MM.1S (cell line): ENCODE data around the gene PIGT.
A peak's percentile ranks its signal among the peaks of the same experiment; 100 is the strongest.
"Not testable (repeated sequence)": the region's sequence is repeated elsewhere in the genome, so short reads cannot be mapped to it uniquely, and the experiment has no call there.

Experiments used
- DNase-seq: peaks from one replicate; pipeline ENCODE4 v3.0.0-alpha.2; 2015
- H2AFZ ChIP-seq: fragments of 300-600 bp; sonication (generic); 2 replicates; pipeline ENCODE4 v1.6.0; 2016; ENCODE audit warnings: antibody characterized with exemption, low read length
- H3F3A ChIP-seq: fragments of 300-600 bp; sonication (generic); 2 replicates; pipeline ENCODE4 v1.6.1; 2016; ENCODE audit warnings: mild to moderate bottlenecking, antibody characterized with exemption, low read length, moderate library complexity, mixed read lengths; ENCODE audit not compliant: insufficient read depth
- H3K27ac ChIP-seq: fragments of 300-600 bp; sonication (generic); 2 replicates; pipeline ENCODE4 v1.5.1; 2016; ENCODE audit warnings: mild to moderate bottlenecking, low read length
- H3K27me3 ChIP-seq: fragments of 300-600 bp; sonication (generic); replicated peaks from 2 replicates; pipeline ENCODE4 v1.6.0; 2016; ENCODE audit warnings: low read length; ENCODE audit not compliant: insufficient read depth
- H3K36me3 ChIP-seq: fragments of 300-600 bp; sonication (generic); replicated peaks from 2 replicates; pipeline ENCODE4 v1.6.1; 2016; ENCODE audit warnings: mild to moderate bottlenecking, low read length, mixed read lengths; ENCODE audit not compliant: insufficient read depth
- H3K4me1 ChIP-seq: fragments of 300-600 bp; sonication (generic); 2 replicates; pipeline ENCODE4 v1.6.1; 2016; ENCODE audit warnings: low read length, mixed read lengths
- H3K4me2 ChIP-seq: fragments of 300-600 bp; sonication (generic); 2 replicates; pipeline ENCODE4 v1.6.0; 2016; ENCODE audit warnings: low read depth, low read length
- H3K4me3 ChIP-seq: fragments of 300-600 bp; sonication (generic); 2 replicates; pipeline ENCODE4 v1.5.1; 2016; ENCODE audit warnings: low read length, mixed read lengths
- H3K79me2 ChIP-seq: fragments of 300-600 bp; sonication (generic); 2 replicates; pipeline ENCODE4 v1.6.1; 2016; ENCODE audit warnings: mixed run types, low read length, mixed read lengths
- H3K9ac ChIP-seq: fragments of 300-600 bp; sonication (generic); 2 replicates; pipeline ENCODE4 v1.6.1; 2016; ENCODE audit warnings: low read length, mixed read lengths
- H3K9me2 ChIP-seq: fragments of 300-600 bp; sonication (generic); replicated peaks from 2 replicates; pipeline ENCODE4 v1.6.1; 2016; ENCODE audit warnings: mild to moderate bottlenecking, low read length, mixed read lengths; ENCODE audit not compliant: insufficient read depth
- H3K9me3 ChIP-seq: fragments of 300-600 bp; sonication (generic); replicated peaks from 2 replicates; pipeline ENCODE4 v1.6.1; 2016; ENCODE audit warnings: mild to moderate bottlenecking, low read length, mixed read lengths; ENCODE audit not compliant: insufficient read depth
- H4K20me1 ChIP-seq: fragments of 300-600 bp; sonication (generic); 2 replicates; pipeline ENCODE4 v1.6.1; 2016; ENCODE audit warnings: mild to moderate bottlenecking, low read length, moderate library complexity, mixed read lengths; ENCODE audit not compliant: insufficient read depth
- CTCF ChIP-seq: fragments of 300-600 bp; sonication (generic); IDR thresholded peaks from 2 replicates; pipeline ENCODE4 v1.5.1; 2016; ENCODE audit warnings: antibody characterized with exemption, low read length, mixed read lengths
- EZH2 ChIP-seq: fragments of 300-600 bp; sonication (generic); optimal IDR thresholded peaks from 2 replicates; pipeline ENCODE3; 2017; ENCODE audit warnings: low read depth, mild to moderate bottlenecking, antibody characterized with exemption, low read length, mixed read lengths
- EZH2phosphoT487 ChIP-seq: fragments of 300-600 bp; sonication (generic); IDR thresholded peaks from 2 replicates; pipeline ENCODE4 v1.6.1; 2018; ENCODE audit warnings: antibody characterized with exemption, low read length

The PIGT gene

DNA sequence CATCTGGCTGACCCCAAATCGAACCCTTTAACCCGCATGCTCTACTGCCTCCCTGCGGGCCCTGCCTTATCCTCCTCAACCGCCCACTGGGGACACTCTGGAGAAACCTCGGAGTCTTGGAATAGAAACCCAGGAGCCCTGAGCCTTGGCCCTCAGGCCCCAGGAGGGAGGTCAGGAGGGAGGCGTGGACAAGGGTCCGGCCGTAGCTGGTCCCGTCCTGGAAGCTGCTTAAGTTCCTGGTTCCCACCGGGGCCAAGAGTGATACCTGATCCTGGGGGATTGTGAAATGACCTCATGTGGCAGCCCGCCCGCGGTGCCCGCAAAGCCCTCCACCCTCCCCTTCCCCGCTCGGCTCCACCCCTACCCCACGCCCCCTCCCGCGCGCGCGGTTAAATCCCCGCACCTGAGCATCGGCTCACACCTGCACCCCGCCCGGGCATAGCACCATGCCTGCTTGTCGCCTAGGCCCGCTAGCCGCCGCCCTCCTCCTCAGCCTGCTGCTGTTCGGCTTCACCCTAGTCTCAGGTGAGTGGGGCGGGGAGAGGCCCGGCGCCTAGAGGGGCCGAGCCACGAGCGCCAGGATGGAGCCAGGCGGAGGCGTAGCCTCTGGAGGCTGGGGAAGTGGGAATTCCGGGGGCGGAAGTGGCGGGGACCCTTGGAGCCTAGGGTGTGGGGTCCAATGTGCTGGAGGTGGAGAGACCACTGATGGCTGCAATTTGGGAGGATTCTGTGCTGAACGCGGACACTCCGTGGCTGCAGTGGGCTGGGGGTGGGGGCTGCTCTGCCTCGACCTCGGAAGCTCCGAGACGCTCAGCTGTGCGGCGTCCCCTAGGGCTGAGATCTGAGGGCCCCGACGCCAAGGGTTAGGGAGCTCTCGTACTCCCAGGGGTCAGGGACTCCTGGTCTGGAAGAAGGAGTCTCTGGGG is 53.7 kb downstream of the PIGT start, which contains the start of gene WFDC2:
WFDC2 (plus strand) TSS at position 418 of the 926 bp plus-strand sequence; CDS start at position 447, 29 bp downstream.
- TF ChIP-seq CTCF (no peak), EZH2 (no peak), EZH2phosphoT487 (no peak)
- H3F3A ChIP-seq: no peaks in the 10 kb centered on the region
- no peaks in the 10 kb centered on the region for H3K79me2 ChIP-seq
- no peaks in the 10 kb centered on the region for H3K9me3 ChIP-seq
- no peaks in the 10 kb centered on the region for H3K27me3 ChIP-seq
- no peak for DNase-seq
- H3K4me1 ChIP-seq: no peaks in the 10 kb centered on the region
- peak within 1 kb of the TSS; percentile 51; the same call in 1 of the 2 replicates for H3K9ac ChIP-seq
- H3K27ac ChIP-seq: no peak within 1 kb of the TSS
- H3K9me2 ChIP-seq: no peaks in the 10 kb centered on the region
- H4K20me1 ChIP-seq: no peaks in the 10 kb centered on the region
- peak within 1 kb of the TSS; percentile 98 for H2AFZ ChIP-seq
- peak within 1 kb of the TSS; percentile 99 for H3K4me2 ChIP-seq
- H3K36me3 ChIP-seq: no peaks in the 10 kb centered on the region
- H3K4me3 ChIP-seq: peak within 1 kb of the TSS; percentile 69

GRCh38 chr20:45470262-45470931 is 54.5 kb downstream of the PIGT start:
- H3K79me2 ChIP-seq: no peaks in the 10 kb centered on the region
- H4K20me1 ChIP-seq: no peaks in the 10 kb centered on the region
- no peak for TF ChIP-seq EZH2phosphoT487
- TF ChIP-seq CTCF: no peak
- no peak for TF ChIP-seq EZH2
- no peaks in the 10 kb centered on the region for H3K36me3 ChIP-seq
- H3K9me3 ChIP-seq: no peaks in the 10 kb centered on the region
- H3K9me2 ChIP-seq: no peaks in the 10 kb centered on the region
- peak overlapping the region; percentile 51; the same call in 1 of the 2 replicates for H3K9ac ChIP-seq
- peak overlapping the region; percentile 98 for H2AFZ ChIP-seq
- H3F3A ChIP-seq: no peaks in the 10 kb centered on the region
- H3K4me3 ChIP-seq: peak overlapping the region; percentile 69
- peak; percentile 42 for DNase-seq
- H3K27me3 ChIP-seq: no peaks in the 10 kb centered on the region
- H3K4me2 ChIP-seq: peak overlapping the region; percentile 99
- H3K27ac ChIP-seq: no peak overlapping the region
- H3K4me1 ChIP-seq: no peaks in the 10 kb centered on the region

DNA sequence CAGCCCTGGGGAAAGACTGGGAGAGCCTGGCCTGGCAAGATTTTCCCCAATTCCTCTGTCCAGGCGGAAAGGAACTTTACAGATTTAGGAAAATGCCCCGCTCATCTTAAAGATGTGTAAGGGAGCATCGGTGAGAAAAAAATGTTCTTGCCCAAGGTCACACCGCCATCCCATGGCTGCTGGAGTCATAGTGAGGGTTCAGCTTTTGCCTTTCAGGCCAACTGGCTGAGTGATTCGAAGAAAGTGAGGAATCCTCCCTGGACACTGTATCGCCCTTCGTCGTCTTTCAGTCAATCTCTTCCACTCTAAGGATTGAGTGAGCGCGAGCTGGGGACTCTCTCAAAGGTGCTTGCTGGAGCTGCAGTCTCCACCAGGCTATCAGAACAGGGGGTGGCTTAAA is 55.0 kb downstream of the PIGT start:
- H3K79me2 ChIP-seq: no peaks in the 10 kb centered on the region
- H3K36me3 ChIP-seq: no peaks in the 10 kb centered on the region
- peak overlapping the region; percentile 51; the same call in 1 of the 2 replicates for H3K9ac ChIP-seq
- peak overlapping the region; percentile 98 for H2AFZ ChIP-seq
- peak overlapping the region; percentile 99 for H3K4me2 ChIP-seq
- H3K27me3 ChIP-seq: no peaks in the 10 kb centered on the region
- no peak overlapping the region for H3K27ac ChIP-seq
- no peaks in the 10 kb centered on the region for H3K9me2 ChIP-seq
- TF ChIP-seq EZH2 (no peak), CTCF (peak; percentile 42), EZH2phosphoT487 (no peak)
- peak; percentile 23 for DNase-seq
- peak overlapping the region; percentile 69 for H3K4me3 ChIP-seq
- H3F3A ChIP-seq: no peaks in the 10 kb centered on the region
- H4K20me1 ChIP-seq: no peaks in the 10 kb centered on the region
- H3K4me1 ChIP-seq: no peaks in the 10 kb centered on the region
- H3K9me3 ChIP-seq: no peaks in the 10 kb centered on the region

GRCh38 chr20:45472286-45472685 is 56.3 kb downstream of the PIGT start:
- not testable (repeated sequence) for H4K20me1 ChIP-seq, H3K36me3 ChIP-seq, H3K79me2 ChIP-seq, H3K9ac ChIP-seq, H3K27ac ChIP-seq, H3K27me3 ChIP-seq, H3K4me2 ChIP-seq, H3K9me2 ChIP-seq, H3K4me3 ChIP-seq, DNase-seq, H3F3A ChIP-seq, H3K9me3 ChIP-seq, H2AFZ ChIP-seq, H3K4me1 ChIP-seq
